Gastrocnemius medialis (tissue), 4 donors: ENCODE data around the gene DCAF8. TPM values are rescaled to one million over a fixed set of nuclear protein-coding genes. Genes with fewer than 3 reads are reported as not detected.

ENCODE experiments used
- ATAC-seq, 2 donors: fragments of 150-250 bp; one replicate each; pipeline ENCODE4 v1.9.1; 2016
- DNase-seq, 2 donors: peaks; one replicate each; pipeline ENCODE4 v3.0.0-alpha.2; 2019
- H3K27ac ChIP-seq, 4 donors: fragments of 200-600 bp; sonication (generic); 1 replicate in 1 of 4; 2 replicates in 3 of 4; pipeline ENCODE4 v1.5.1; 2016 to 2018; ENCODE audit warnings: mild to moderate bottlenecking in 2 of 4, moderate library complexity in 1 of 4
- H3K27me3 ChIP-seq, 3 donors: fragments of 200-600 bp; sonication (generic) in 2 of 3; 1 replicate in 1 of 3; 2 replicates in 2 of 3; pipeline versions ENCODE4 v1.5.1 to v1.6.0; 2016 to 2019; ENCODE audit warnings: mild to moderate bottlenecking in 1 of 3, moderate library complexity in 1 of 3
- H3K36me3 ChIP-seq, 2 donors: fragments of 200-600 bp; sonication (generic) in 1 of 2; one replicate each; pipeline ENCODE4 v1.5.1; 2017 to 2018
- H3K4me1 ChIP-seq, 2 donors: fragments of 200-600 bp; sonication (generic) in 1 of 2; one replicate each; pipeline ENCODE4 v1.5.1; 2016 to 2017; ENCODE audit warnings: mild to moderate bottlenecking in 2 of 2
- H3K4me3 ChIP-seq, 4 donors: fragments of 200-600 bp; sonication (generic) in 3 of 4; 1 replicate in 1 of 4; 2 replicates in 3 of 4; pipeline ENCODE4 v1.5.1; 2016 to 2019; ENCODE audit warnings: mild to moderate bottlenecking in 2 of 4
- H3K9me3 ChIP-seq, 3 donors: fragments of 200-600 bp; sonication (generic) in 2 of 3; 1 replicate in 1 of 3; 2 replicates in 2 of 3; pipeline ENCODE4 v1.5.1; 2016 to 2019
- CTCF ChIP-seq, 5 experiments: fragments of 450-650 bp in 3 of 5; fragments of 200-600 bp in 2 of 5; sonication (generic) in 2 of 5; IDR thresholded peaks in 4 of 5; conservative IDR thresholded peaks in 1 of 5; 1 replicate in 4 of 5; 2 replicates in 1 of 5; pipeline ENCODE4 v1.5.1; 2016 to 2019; ENCODE audit warnings: antibody characterized with exemption in 5 of 5, mild to moderate bottlenecking in 3 of 5, moderate library complexity in 3 of 5
- POLR2A ChIP-seq, 2 donors: fragments of 450-650 bp; IDR thresholded peaks; one replicate each; pipeline ENCODE4 v1.6.1; 2017; ENCODE audit warnings: antibody characterized with exemption in 2 of 2, mild to moderate bottlenecking in 2 of 2, moderate library complexity in 2 of 2
- in situ Hi-C, 4 donors: fragments of 200-750 bp; cut with MboI; loops; one replicate each; pipeline versions ENCODE4 v1.15.0 to v1.8.0; 2017; ENCODE audit warnings: low sequenced_read_pairs in 4 of 4
- intact Hi-C: fragments of 100-400 bp; cut with DNase I; formaldehyde crosslinking; loops from one replicate; pipeline ENCODE4 v1.15.1; 2023; ENCODE audit warnings: low total_unique reads
- total RNA-seq, 4 donors: library from RNA; depleted of rRNA; stranded (reverse); fragments of >200 nt; gene quantifications; one replicate each; pipeline versions ENCODE4 v1.1.0 to v1.2.3, GENCODE V29; 2016

The DCAF8 gene
- total RNA-seq = 100 to 1,000 TPM; 170 to 208 (median 196) TPM

GRCh38 chr1:160261893-160262794 lies at the start of gene DCAF8:
DCAF8 (minus strand) TSS chr1:160262549; CDS start chr1:160244008, 18,541 bp downstream.
- peak; percentile 97 to 99 for TF ChIP-seq POLR2A (IDR thresholded peaks at IDR 0.05)
- TF ChIP-seq CTCF (IDR thresholded peaks at IDR 0.05 in 4 of 5, conservative IDR thresholded peaks at IDR 0.05 in 1 of 5) = no peak
- Histone ChIP-seq H3K27ac (peak within 1 kb of the TSS; percentile 96 to 99 (median 96)), H3K4me3 (peak within 1 kb of the TSS; percentile 74 to 91 (median 84)), H3K27me3 (no peaks in the 10 kb centered on the region), H3K4me1 (peaks cover 43 to 46% of the 10 kb centered on the region in 2 donors), H3K36me3 (no peaks in the 10 kb centered on the region), H3K9me3 (no peaks in the 10 kb centered on the region)
- ATAC-seq = peak; percentile 80 to 89
- intact Hi-C loops = loop anchor here (1.0 kb wide), 1 partner anchor 23 kb away; the partner anchor contains the start of gene PEX19
- DNase-seq = peak; percentile 97 to 98
- in situ Hi-C loops = no loop called here

- no peaks in the 10 kb centered on the region for H3K9me3 ChIP-seq
- intact Hi-C loops = no loop called here
- H3K4me3 ChIP-seq = no peak overlapping the region
- H3K4me1 ChIP-seq = no peaks in the 10 kb centered on the region
- in situ Hi-C loops = no loop called here
- H3K36me3 ChIP-seq = peaks cover 9 to 98% of the 10 kb centered on the region in 2 donors
- no peak for DNase-seq
- no peak for TF ChIP-seq POLR2A (IDR thresholded peaks at IDR 0.05)
- TF ChIP-seq CTCF (IDR thresholded peaks at IDR 0.05 in 4 of 5, conservative IDR thresholded peaks at IDR 0.05 in 1 of 5) = no peak
- no peak overlapping the region for H3K27ac ChIP-seq
- no peak for ATAC-seq
- no peaks in the 10 kb centered on the region for H3K27me3 ChIP-seq
These were observed 47.2 kb upstream of the DCAF8 start for GRCh38 chr1:160309571-160309970.

- DNase-seq = no peak
- in situ Hi-C loops = no loop called here
- ATAC-seq = no peak
- Histone ChIP-seq H3K9me3 (no peaks in the 10 kb centered on the region), H3K4me3 (no peak overlapping the region), H3K27me3 (no peaks in the 10 kb centered on the region), H3K27ac (no peak overlapping the region), H3K4me1 (no peaks in the 10 kb centered on the region), H3K36me3 (peaks cover 13 to 99% of the 10 kb centered on the region in 2 donors)
- intact Hi-C loops = no loop called here
- no peak for TF ChIP-seq CTCF (IDR thresholded peaks at IDR 0.05 in 4 of 5, conservative IDR thresholded peaks at IDR 0.05 in 1 of 5)
- TF ChIP-seq POLR2A (IDR thresholded peaks at IDR 0.05) = no peak
These were observed 46.8 kb upstream of the DCAF8 start for GRCh38 chr1:160309185-160309557.

GRCh38 chr1:160308451-160309184 lies 46.3 kb upstream of the DCAF8 start:
- ATAC-seq (no peak), DNase-seq (no peak)
- Histone ChIP-seq H3K27ac (no peak overlapping the region), H3K27me3 (no peaks in the 10 kb centered on the region), H3K36me3 (peaks cover 13 to 99% of the 10 kb centered on the region in 2 donors), H3K9me3 (no peaks in the 10 kb centered on the region), H3K4me1 (no peaks in the 10 kb centered on the region), H3K4me3 (no peak overlapping the region)
- TF ChIP-seq POLR2A (IDR thresholded peaks at IDR 0.05) (no peak), CTCF (IDR thresholded peaks at IDR 0.05 in 4 of 5, conservative IDR thresholded peaks at IDR 0.05 in 1 of 5) (no peak)
- intact Hi-C loops (no loop called here), in situ Hi-C loops (no loop called here)
